Cardiac septum (tissue), 1 donor: ENCODE measurements around the gene ANXA2. TPM values are rescaled to one million over a fixed set of nuclear protein-coding genes. Genes with fewer than 3 reads are reported as not detected.
"Not testable (repeated sequence)": the region's sequence is repeated elsewhere in the genome, so short reads cannot be mapped to it uniquely, and the experiment has no call there.

Experiments used
- DNase-seq: peaks from one replicate; pipeline ENCODE4 v3.0.0-alpha.2; 2020; ENCODE audit warnings: low spot score
- intact Hi-C: fragments of 100-400 bp; cut with DNase I; formaldehyde crosslinking; loops from one replicate; pipeline ENCODE4 v1.14.0; 2022
- total RNA-seq: library from RNA; stranded (reverse); fragmentation: NEBNext Ultra II Directional; extraction: Animal tissue kit (Norgen Biotek cat#: 25700); gene quantifications from one replicate; pipeline ENCODE4 v1.2.1, GENCODE V29; 2021
- donor health status: DM: no; HTN: no; CAD: no.

The ANXA2 gene
- total RNA-seq, 1 donor from 2014 or later = 177 TPM

DNA sequence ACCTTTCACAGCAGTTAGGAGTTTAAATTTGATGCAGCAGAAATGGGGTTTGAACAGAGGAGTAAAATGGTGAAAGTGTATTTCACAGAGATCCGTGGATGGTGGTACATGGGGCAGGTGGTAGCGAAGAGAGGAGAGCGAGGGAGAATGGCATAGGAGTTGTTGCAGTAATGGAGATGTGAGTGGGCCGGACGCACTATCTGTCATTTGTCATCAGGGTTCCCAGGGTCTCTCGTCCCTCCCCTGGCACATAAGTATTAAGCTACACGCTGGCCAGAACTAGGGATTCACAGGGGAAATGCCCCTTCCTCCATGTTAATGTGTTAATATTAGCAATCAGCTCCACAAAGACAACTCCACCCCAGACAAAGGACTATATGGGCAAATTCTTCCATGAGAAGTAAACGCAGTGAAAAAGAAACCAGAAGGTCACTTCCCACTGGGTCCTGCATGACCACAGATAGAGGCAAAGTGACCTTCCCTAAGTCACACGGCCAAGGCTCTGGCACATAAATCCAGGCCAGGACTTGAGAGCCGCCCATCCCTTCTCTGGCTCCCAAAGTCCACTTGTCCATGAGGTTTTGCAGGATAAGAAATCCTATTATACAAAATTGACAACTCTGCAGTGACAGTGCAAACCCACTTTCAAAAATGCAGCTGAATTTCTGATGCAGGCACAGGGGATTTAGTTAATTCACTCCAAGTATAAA lies 42.5 kb downstream of the ANXA2 start:
- intact Hi-C loops = no loop called here
- no peak for DNase-seq

DNA sequence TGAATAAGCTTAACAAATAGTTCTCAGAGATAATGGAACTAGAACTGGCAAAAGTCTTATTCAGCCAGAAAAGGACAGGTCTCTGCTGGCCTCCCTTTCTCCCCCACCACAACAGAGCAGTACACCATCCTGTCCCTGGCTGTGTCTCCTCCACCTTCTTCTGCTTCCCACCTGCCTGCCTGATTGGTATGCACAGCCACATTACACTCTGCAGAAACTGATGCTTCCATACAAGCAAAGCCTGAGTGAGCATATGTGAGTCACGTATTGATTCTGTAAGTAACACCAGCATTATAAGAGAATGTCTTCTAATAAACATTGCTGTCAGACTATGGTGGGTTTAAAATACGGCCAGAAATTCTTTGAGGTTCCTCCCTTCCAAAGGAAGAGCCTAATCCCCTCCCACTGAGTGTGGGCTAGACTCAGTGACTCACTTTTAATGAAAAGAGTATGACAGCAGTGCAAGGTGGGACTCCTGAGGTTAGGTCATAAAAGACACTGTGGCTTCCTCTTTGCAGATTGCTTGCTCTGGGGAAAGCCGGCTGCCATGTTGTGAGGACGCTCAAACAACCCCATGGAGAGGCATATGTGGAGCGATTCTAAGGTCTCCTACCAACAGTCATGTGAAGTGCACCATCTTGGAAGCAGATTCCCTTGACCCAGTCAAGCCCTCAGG lies 44.4 kb downstream of the ANXA2 start:
- DNase-seq = no peak
- intact Hi-C loops = no loop called here

GRCh38 chr15:60352525-60352924 lies 45.3 kb downstream of the ANXA2 start:
- intact Hi-C loops = no loop called here

GRCh38 chr15:60351066-60351465 lies 46.7 kb downstream of the ANXA2 start:
- intact Hi-C loops = no loop called here
- no peak for DNase-seq

More at GRCh38 chr15:60352525-60352924, 45.3 kb downstream of the ANXA2 start:
- no peak for DNase-seq

DNA sequence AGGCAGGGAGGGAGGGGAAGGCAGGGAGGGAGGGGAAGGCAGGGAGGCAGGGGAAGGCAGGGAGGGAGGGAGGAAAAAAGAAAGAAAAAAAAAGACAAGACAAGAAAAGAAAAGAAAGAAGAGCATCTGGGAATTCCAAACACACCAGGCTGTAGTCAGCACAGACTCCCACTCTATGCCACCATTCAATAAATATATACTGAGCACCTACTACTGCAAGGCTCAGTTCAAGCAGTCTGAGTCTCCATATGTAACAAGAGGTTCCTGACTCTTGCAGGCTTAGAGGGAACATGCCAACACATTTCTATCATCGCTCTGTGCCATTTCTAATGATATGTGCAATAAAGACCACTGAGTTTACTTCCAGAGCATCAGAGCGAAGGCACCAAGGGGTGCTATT lies 47.7 kb downstream of the ANXA2 start:
- intact Hi-C loops = no loop called here
- DNase-seq = no peak

- no peak for DNase-seq
- intact Hi-C loops = no loop called here
Observed at GRCh38 chr15:60349589-60349988, 48.2 kb downstream of the ANXA2 start.

GRCh38 chr15:60347480-60348049 lies 50.2 kb downstream of the ANXA2 start:
- intact Hi-C loops = no loop called here
- no peak for DNase-seq

- no peak for DNase-seq
Observed at GRCh38 chr15:60346653-60347052, 51.1 kb downstream of the ANXA2 start.

GRCh38 chr15:60346077-60346476 lies 51.7 kb downstream of the ANXA2 start:
- no peak for DNase-seq
- intact Hi-C loops = no loop called here

More at GRCh38 chr15:60346653-60347052, 51.1 kb downstream of the ANXA2 start:
- intact Hi-C loops = no loop called here

DNA sequence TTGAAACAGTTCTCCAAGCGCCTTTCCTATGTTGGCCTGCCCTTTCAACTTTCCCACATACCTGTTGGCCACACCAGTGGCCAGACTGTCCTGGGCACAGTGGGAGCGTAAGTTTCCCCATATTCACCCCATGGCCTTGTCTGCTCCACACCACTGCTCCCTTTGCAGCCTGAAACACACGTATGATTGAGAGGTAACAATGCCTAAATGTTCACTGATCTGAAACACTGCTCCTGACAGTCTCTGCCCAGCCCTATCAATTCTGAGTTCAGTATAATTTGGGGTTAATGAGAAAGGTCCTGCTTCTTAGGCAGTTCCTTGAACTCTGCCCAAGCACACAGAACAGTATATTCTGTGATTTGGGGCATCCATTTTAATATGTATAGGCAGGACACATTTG lies 52.2 kb downstream of the ANXA2 start:
- no peak for DNase-seq
- intact Hi-C loops = no loop called here

DNA sequence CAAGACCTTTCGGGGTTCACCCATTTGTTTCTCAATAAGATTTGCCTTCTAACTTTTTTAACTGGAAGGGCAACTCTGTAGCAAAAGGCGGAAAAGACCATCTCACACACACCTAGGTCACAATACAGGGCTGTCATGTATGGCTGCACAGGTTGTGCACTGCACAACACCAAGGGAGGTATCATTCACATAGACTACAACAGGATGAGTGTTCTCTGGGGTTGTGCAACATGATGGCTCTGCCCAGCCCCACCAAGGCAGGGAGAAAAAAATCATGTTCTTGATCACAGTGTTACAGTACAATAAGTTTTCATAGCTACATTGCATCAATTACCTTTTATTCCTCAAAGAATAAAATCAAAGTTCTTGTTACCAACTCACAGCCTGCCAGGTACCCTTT lies 52.8 kb downstream of the ANXA2 start:
- intact Hi-C loops = no loop called here

DNA sequence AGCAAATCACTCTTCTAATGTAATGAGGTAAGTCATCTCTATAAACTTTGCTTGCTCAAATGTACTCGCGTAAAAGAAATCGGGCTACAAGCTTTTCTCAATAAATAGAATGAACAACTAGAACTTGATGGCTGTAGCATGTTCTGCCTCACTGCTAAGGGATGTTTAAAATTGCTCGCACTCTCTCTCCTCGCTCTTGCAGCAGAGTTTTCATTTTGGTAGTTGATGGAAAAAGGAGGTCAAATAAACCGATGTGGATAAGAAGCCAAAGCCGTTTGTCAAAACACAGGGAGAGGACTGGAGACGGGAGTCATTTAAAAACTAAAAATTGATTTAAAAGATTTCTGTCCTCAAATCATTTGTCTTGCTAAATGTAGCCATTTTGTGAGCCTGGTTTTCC lies 53.3 kb downstream of the ANXA2 start:
- intact Hi-C loops = no loop called here

More for the DNA sequence above, 52.8 kb downstream of the ANXA2 start:
- DNase-seq = no peak

DNA sequence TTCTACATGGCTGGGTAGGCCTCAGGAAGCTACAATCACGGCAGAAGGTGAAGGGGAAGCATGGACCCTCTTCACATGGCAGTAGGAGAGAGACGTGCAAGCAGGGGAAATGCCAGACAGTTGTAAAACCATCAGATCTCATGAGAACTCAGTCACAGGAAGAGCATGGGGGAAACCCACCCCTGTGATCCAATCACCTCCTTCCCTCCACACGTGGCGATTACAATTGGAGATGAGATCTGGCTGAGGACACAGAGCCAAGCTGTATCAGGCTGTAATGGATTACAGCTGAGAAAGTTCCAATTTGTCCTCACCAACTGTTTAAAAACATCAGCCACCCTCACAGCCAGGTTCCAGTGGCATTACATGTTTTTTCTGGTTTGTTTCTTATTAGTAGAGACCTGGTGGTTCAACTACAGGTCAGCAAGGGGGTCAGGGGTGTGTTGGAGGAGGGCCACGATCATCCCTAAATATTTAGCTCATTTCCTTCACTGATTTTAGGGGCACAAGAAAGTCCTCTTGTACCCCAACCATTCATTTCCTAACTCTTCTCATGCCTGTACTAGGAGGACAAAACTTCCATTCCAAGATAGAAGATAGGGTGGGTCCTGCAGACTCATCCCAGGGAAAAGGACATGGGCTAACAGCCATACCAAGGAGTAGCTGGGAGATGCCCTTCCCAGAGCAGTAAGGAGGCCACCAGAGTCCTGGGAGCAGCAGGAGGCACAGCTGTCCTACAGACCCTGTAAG lies 54.4 kb downstream of the ANXA2 start:
- no peak for DNase-seq
- intact Hi-C loops = no loop called here

More for the DNA sequence above, 53.3 kb downstream of the ANXA2 start:
- DNase-seq = no peak

- intact Hi-C loops = no loop called here
- no peak for DNase-seq
Observed at GRCh38 chr15:60340207-60340921, 57.4 kb downstream of the ANXA2 start.

DNA sequence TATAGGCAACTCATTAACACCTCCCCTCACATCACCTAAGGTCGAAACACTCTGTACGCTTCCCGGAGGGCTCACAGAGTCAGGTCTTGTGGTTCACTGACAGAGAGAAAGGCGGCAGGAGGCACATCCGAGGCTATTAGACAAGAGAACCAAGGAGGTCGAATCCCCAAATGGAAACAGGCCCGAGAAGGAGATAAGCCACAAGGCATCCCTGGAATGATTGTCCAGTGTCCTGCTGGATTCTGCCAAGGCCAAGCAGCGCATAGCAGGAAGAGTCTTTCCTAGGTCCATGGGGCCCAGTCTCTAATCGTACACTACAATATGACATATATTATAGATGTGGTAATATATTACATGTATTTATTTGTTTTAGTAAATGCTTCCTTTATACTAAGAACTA lies 58.5 kb downstream of the ANXA2 start:
- intact Hi-C loops = no loop called here
- no peak for DNase-seq

DNA sequence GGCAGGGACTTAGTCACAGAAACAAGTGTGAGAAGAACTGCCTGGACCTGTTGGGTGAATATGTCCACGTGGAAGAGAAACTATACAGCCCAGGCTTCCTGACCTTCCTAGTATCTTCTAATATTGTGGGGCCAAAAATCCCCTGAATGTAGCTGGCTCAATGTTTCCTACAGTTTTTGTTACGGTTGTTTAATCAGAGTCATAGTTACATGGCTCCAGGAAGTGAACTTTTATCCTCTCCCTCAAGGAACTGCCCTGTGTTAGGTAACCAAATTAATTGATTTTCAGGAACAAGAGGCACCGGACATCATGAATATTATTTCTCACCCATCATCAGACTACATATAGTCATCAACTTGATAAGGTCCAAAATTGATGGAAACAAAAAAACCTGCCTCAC lies 59.0 kb downstream of the ANXA2 start:
- DNase-seq = no peak
- intact Hi-C loops = no loop called here

DNA sequence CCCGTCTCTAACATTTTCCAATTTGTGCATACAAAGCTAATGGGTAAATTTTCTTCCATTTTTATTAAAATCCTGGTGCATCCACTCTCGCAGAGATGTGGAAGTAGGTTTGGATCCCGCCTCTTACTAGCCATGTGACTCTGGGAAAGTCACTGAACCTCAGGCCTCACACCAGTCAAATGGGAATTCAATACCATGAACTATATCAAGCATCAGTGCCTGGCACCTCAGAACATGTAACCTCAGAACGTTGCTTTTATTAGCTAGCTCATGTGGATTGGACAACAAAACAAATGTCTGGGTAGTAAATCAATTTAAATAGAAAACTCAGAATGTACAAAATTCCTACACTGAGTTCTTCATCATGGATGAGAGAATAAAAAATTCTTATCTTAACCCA lies 60.7 kb downstream of the ANXA2 start:
- intact Hi-C loops = no loop called here

GRCh38 chr15:60335296-60335695 lies 62.5 kb downstream of the ANXA2 start:
- DNase-seq, intact Hi-C loops: not testable (repeated sequence)

More for the DNA sequence above, 60.7 kb downstream of the ANXA2 start:
- no peak for DNase-seq

GRCh38 chr15:60328852-60329443 lies 68.8 kb downstream of the ANXA2 start:
- DNase-seq = no peak
- intact Hi-C loops = loop anchor here (5.0 to 10.0 kb wide), 3 partner anchors 116 to 637 kb away; no protein-coding TSS in a partner anchor
